Measurements from ENCODE around the gene TOLLIP. TPM values are rescaled to one million over a fixed set of nuclear protein-coding genes. Genes with fewer than 3 reads are reported as not detected.

The TOLLIP gene
- total and polyA plus RNA-seq, 9 of the 15 experiments (the other 6 are each of a cell fraction or from before 2014, with no cell fraction given) = 0.23 to 22.8 (median 7.1) TPM

GRCh38 chr11:1350086-1350725 is 40.8 kb upstream of the TOLLIP start:
- no peaks in the 10 kb centered on the region for H3K36me3 ChIP-seq (ENCODE audit: control insufficient read depth, insufficient read depth, low read length)
- H3K27ac ChIP-seq (ENCODE audit: extremely low read depth, low read depth, low read length) = no peak overlapping the region
- TF ChIP-seq HOXB6 (CRISPR knock-in tag; IDR thresholded peaks at IDR 0.05; ENCODE audit: borderline replicate concordance) (no peak), CBX2 (IDR thresholded peaks at IDR 0.05; ENCODE audit: insufficient read depth, low read length, poor library complexity, severe bottlenecking) (no peak), ZNF668 (CRISPR knock-in tag; IDR thresholded peaks at IDR 0.05) (no peak), ZNF764 (CRISPR knock-in tag; IDR thresholded peaks at IDR 0.05; ENCODE audit: low read depth) (no peak), ZFP36 (IDR thresholded peaks at IDR 0.05; ENCODE audit: low read depth, low read length, partially characterized antibody) (no peak), SRSF9 (IDR thresholded peaks at IDR 0.05; ENCODE audit: borderline replicate concordance, low read depth, low read length) (no peak), TAF9B (IDR thresholded peaks at IDR 0.05; ENCODE audit: partially characterized antibody) (no peak), ETV5 (CRISPR knock-in tag; IDR thresholded peaks at IDR 0.05; ENCODE audit: low read depth) (no peak), MCM5 (IDR thresholded peaks at IDR 0.05; ENCODE audit: low read depth) (no peak), CBFA2T3 (IDR thresholded peaks at IDR 0.05) (no peak), SRF (CRISPR knock-in tag; IDR thresholded peaks at IDR 0.05) (no peak), E4F1 (CRISPR knock-in tag; IDR thresholded peaks at IDR 0.05; ENCODE audit: borderline replicate concordance) (no peak), MTF1 (CRISPR knock-in tag; IDR thresholded peaks at IDR 0.05; ENCODE audit: borderline replicate concordance) (no peak), DDX20 (tag; IDR thresholded peaks at IDR 0.05; ENCODE audit: low read depth) (no peak), ZNF584 (CRISPR knock-in tag; IDR thresholded peaks at IDR 0.05; ENCODE audit: low read depth) (no peak), FOXA3 (CRISPR knock-in tag; conservative IDR thresholded peaks at IDR 0.05 in 1 of 2, IDR thresholded peaks at IDR 0.05 in 1 of 2) (no peak)
- TF ChIP-seq, protein P1, sequence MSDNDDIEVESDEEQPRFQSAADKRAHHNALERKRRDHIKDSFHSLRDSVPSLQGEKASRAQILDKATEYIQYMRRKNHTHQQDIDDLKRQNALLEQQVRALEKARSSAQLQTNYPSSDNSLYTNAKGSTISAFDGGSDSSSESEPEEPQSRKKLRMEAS (CRISPR knock-in tag; IDR thresholded peaks at IDR 0.05) = no peak
- H4K20me1 ChIP-seq (replicated peaks; ENCODE audit: control insufficient read depth, insufficient read depth, low read length) = no peaks in the 10 kb centered on the region
- H3K9ac ChIP-seq (ENCODE audit: insufficient read depth in 1 of 2, low read depth in 2 of 2, low read length in 2 of 2) = peak overlapping the region in 1 of 2 experiments; percentile 64; a peak in 1 of 4 replicates
- no peaks in the 10 kb centered on the region for H3K9me3 ChIP-seq (replicated peaks; ENCODE audit: control insufficient read depth, insufficient read depth, low read depth, low read length)
- H2AFZ ChIP-seq (ENCODE audit: low read depth, low read length) = no peak overlapping the region
- WGBS (ENCODE audit: insufficient coverage, low coverage, missing lambda C conversion rate) = 16% methylated on average over 19 of the region's 22 CpGs
- DNase-seq (ENCODE audit: extremely low read depth in 1 of 4, low spot score in 3 of 4) (no peak), FAIRE-seq (no peak), ATAC-seq (no peak; the same call in 1 of the 3 replicates)
- intact Hi-C loops (cut with micrococcal nuclease) = no loop called here
- no TSS peak for BruUV-seq (replicated peaks)
- no peaks in the 10 kb centered on the region for H3K9me1 ChIP-seq (ENCODE audit: control insufficient read depth, insufficient read depth, low read length)
- no peaks in the 10 kb centered on the region for H3K79me2 ChIP-seq (ENCODE audit: control insufficient read depth, insufficient read depth, low read length)
- H3K27me3 ChIP-seq (ENCODE audit: control insufficient read depth in 2 of 2, insufficient read depth in 2 of 2, low read length in 2 of 2) = peaks cover 22 to 67% of the 10 kb centered on the region in 2 experiments; a peak in 4 of 5 replicates
- H3K4me2 ChIP-seq (ENCODE audit: insufficient read depth, low read length) = no peak overlapping the region
- no peak overlapping the region for H3K4me3 ChIP-seq
- peaks cover 0 to 33% of the 10 kb centered on the region in 2 experiments; a peak in 2 of 5 replicates for H3K4me1 ChIP-seq (replicated peaks in 1 of 2; ENCODE audit: control insufficient read depth in 2 of 2, insufficient read depth in 2 of 2, low read length in 2 of 2)
- in situ Hi-C loops (cut with MboI) = no loop called here
- CTCF ChIA-PET (ENCODE audit: low intra/inter-chr PET ratio) = no interaction called here
- POLR2A ChIA-PET = interaction anchor here (0.5 to 1.0 kb wide), 3 partner anchors 21 to 873 kb away, joined by 3 to 5 read pairs (median 3); no protein-coding TSS in a partner anchor

Data from K562 (cell line).